IPS-11a (cell line): ENCODE measurements around the gene HACE1.
"Not testable (repeated sequence)": the region's sequence is repeated elsewhere in the genome, so short reads cannot be mapped to it uniquely, and the experiment has no call there.

Source experiments
- H3K4me3 ChIP-seq: one replicate; pipeline ENCODE4 v1.5.1; 2013; ENCODE audit warnings: low read depth, low read length, control low read depth

HACE1 gene

GRCh38 chr6:104829183-104829958 is 30.3 kb downstream of the HACE1 start:
- no peak overlapping the region for H3K4me3 ChIP-seq

DNA sequence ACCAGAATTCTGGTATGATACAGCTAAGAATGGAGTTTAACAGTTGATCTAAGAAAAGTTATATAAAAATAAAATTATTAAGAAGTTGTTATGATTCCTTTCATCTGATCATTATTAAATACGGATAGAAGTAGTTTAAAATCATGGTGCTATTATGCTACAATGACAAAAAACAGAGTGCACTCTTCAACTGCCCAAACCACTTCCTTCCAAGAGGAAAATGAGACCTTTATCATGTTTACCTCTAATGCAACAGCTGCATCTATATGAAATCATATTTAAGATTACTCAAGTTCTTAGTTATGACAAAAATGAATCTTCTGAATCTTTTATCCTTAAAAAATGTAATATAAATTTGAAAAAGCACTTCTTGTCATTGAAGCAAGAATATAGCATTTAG is 31.2 kb downstream of the HACE1 start:
- no peak overlapping the region for H3K4me3 ChIP-seq

GRCh38 chr6:104820820-104821219 is 38.9 kb downstream of the HACE1 start:
- not testable (repeated sequence) for H3K4me3 ChIP-seq

- no peak overlapping the region for H3K4me3 ChIP-seq
These were observed 43.6 kb downstream of the HACE1 start for GRCh38 chr6:104816125-104816524.

- no peak overlapping the region for H3K4me3 ChIP-seq
These were observed 45.0 kb downstream of the HACE1 start for GRCh38 chr6:104814743-104815142.

GRCh38 chr6:104813552-104813951 is 46.2 kb downstream of the HACE1 start:
- no peak overlapping the region for H3K4me3 ChIP-seq

DNA sequence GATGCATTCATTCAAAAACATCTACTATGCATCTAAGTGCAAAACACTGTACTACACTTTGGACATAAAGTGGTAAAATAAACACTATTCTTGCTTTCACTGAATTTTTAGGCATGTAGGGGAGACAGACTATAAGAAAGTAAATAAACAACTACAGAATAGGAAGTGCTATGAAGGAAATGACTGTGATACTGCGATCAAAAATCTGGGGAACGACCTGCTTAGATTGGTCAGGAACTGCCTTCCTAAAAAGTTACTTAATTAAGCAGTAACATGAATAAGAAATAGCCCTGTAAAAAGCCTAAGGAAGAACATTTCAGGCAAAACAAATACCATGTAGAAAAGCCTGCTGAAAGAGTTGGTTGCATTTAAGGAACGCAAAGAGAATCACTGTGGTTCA is 50.6 kb downstream of the HACE1 start:
- no peak overlapping the region for H3K4me3 ChIP-seq

GRCh38 chr6:104805335-104805734 is 54.4 kb downstream of the HACE1 start:
- not testable (repeated sequence) for H3K4me3 ChIP-seq

- no peak overlapping the region for H3K4me3 ChIP-seq
These were observed 60.5 kb downstream of the HACE1 start for GRCh38 chr6:104799134-104799657.

- no peak overlapping the region for H3K4me3 ChIP-seq
These were observed 63.5 kb downstream of the HACE1 start for GRCh38 chr6:104796031-104796785.

GRCh38 chr6:104795363-104795762 is 64.4 kb downstream of the HACE1 start:
- H3K4me3 ChIP-seq: no peak overlapping the region

DNA sequence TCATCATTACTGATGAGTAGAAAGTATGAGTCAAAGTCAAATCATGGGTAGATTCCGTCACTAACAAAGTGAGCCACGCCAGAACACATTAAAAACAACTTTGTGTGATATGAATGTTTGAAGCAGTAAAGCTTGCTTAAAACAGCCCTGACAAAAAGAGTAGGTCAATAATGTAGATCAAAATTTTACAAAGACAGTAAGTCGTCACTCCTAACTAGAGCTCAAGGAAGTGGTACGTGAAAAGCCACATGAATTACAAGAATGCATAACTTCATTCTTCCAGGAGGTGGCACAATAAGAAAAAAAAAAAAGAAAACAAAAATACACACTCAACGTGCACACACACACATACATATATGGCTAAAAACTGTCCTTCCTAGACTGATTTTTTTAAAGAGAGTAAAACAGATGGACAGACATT is 69.9 kb downstream of the HACE1 start:
- no peak overlapping the region for H3K4me3 ChIP-seq

- H3K4me3 ChIP-seq: no peak overlapping the region
These were observed 71.3 kb downstream of the HACE1 start for GRCh38 chr6:104788400-104788799.

GRCh38 chr6:104787305-104787704 is 72.4 kb downstream of the HACE1 start:
- H3K4me3 ChIP-seq: no peak overlapping the region

GRCh38 chr6:104784884-104785283 is 74.8 kb downstream of the HACE1 start:
- H3K4me3 ChIP-seq: no peak overlapping the region

DNA sequence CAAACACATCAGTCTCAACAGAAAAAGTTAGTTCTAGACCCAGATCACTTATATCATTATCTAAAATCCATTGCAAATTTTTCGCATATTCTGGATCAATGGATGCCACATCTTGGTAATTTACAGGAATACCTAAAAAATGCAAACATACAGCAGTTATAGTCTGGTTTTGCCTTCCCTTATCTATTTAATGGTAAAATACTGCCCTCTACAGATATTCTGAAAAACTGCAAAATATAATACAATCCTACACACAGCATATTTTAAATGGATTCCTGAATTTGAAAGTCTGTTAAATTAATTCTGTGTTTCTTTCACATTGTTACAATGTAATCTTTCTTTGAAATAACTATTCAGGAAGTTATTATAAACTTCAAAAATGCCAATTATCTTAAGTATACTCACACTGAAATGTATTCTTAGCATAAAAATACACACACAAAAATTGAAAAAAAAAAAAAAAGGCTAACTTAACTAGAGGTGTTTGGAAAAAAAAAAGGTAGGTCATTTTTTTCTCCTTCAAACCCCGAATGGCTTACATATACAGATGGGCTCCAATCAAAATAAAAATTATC is 88.4 kb downstream of the HACE1 start:
- H3K4me3 ChIP-seq: no peak overlapping the region

- H3K4me3 ChIP-seq: no peak overlapping the region
These were observed 90.8 kb downstream of the HACE1 start for GRCh38 chr6:104768906-104769305.

DNA sequence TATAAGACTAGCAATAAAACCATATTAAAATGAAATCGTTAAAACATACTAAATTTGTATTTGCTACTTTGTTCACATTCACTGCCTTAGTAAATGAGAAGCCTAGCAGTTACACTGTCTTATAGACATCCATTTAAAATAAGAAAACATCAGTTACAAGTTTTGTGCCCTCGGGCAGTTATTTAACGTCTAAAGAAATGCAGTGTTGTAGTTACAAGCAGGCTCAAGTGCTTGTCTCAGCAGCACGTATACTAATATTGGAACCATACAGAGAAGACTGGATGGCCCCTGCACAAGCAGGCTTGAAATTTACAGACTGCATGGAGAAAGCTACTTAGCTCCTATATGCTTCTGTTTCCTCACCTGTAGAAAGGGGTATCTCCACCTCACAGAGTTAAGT is 93.1 kb downstream of the HACE1 start:
- H3K4me3 ChIP-seq: no peak overlapping the region

DNA sequence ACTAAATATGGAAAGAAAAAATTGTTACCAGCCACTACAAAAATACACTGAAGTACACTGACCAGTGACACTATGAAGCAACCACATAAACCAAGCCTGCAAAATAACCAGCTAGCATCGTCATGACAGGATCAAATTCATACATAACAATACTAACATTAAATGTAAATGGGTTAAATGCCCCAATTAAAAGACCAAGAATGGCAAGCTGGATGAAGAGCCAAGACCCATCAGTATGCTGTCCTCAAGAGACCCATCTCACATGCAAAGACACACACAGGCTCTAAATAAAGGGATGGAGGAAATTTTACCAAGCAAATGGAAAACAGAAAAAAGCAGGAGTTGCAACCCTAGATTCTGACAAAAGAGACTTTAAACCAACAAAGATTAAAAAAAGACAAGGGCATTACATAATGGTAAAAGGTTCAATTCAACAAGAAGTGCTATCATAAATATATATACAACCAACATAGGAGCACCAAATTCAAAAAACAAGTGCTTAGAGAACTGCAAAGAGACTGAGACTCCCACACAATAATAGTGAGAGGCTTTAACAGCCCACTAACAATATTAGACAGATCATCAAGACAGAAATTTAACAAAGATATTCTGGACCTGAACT is 104.8 kb downstream of the HACE1 start:
- no peak overlapping the region for H3K4me3 ChIP-seq

DNA sequence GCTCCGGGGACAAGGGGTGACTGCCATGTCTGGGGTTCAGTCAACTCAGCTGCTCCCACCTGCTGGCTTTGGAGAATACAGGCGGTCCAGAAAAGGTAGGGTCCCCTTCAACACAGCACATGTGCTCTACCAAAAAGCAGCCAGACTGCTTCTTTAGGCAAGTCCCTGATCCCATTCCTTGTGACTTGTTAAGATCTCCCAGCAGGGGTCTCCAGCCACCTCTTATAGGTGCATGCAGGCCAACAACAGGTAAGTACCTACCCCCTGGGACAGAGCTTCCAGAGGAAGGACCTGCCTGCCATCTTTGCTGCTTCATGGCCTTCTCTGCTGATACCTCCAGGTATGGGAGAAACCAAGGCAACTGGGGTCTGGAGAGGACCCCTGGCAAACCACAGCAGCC is 106.5 kb downstream of the HACE1 start:
- H3K4me3 ChIP-seq: no peak overlapping the region

DNA sequence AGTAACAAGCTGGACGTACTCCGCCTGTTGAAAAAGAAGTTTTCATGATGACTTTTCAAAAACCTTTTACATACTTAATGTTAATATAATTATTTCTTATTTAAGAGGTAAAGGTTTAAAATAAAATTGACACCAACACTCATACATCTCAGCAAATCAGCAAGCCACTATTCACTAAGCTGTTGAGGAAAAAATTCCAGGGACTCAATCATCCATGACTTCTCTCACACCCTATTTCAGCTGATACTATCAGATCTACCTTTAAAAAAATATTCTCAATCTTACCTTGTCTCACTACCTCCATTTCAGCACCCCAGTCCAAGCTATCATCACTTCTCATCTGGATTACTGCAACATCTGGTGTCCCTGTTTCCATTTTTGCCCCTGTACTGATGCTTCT is 109.3 kb downstream of the HACE1 start:
- H3K4me3 ChIP-seq: no peak overlapping the region
